IPS-15b (cell line): ENCODE data around the gene EPB41L3.

Experiments
- H3K27me3 ChIP-seq: one replicate; pipeline ENCODE4 v1.6.1; 2013; ENCODE audit warnings: low read length; ENCODE audit not compliant: control insufficient read depth, insufficient read depth
- H3K36me3 ChIP-seq: one replicate; pipeline ENCODE4 v1.6.1; 2013; ENCODE audit warnings: low read length; ENCODE audit not compliant: control insufficient read depth, insufficient read depth
- H3K4me1 ChIP-seq: one replicate; pipeline ENCODE4 v1.6.1; 2013; ENCODE audit warnings: mild to moderate bottlenecking, low read length; ENCODE audit not compliant: control insufficient read depth, insufficient read depth
- H3K4me3 ChIP-seq: one replicate; pipeline ENCODE4 v1.5.1; 2013; ENCODE audit warnings: low read depth, low read length
- H3K9ac ChIP-seq: one replicate; pipeline ENCODE4 v1.6.1; 2013; ENCODE audit warnings: low read depth, mild to moderate bottlenecking, low read length
- H3K9me3 ChIP-seq: one replicate; pipeline ENCODE4 v1.6.1; 2013; ENCODE audit warnings: mild to moderate bottlenecking, low read length; ENCODE audit not compliant: control insufficient read depth, insufficient read depth

The EPB41L3 gene

GRCh38 chr18:5395860-5396448 lies 147.8 kb downstream of the EPB41L3 start:
- no peaks in the 10 kb centered on the region for H3K36me3 ChIP-seq
- no peaks in the 10 kb centered on the region for H3K4me1 ChIP-seq
- H3K27me3 ChIP-seq, result no peaks in the 10 kb centered on the region
- H3K9me3 ChIP-seq, result no peaks in the 10 kb centered on the region
- no peak overlapping the region for H3K9ac ChIP-seq
- H3K4me3 ChIP-seq, result no peak overlapping the region

- Histone ChIP-seq H3K4me3 (no peak overlapping the region), H3K36me3 (no peaks in the 10 kb centered on the region), H3K4me1 (no peaks in the 10 kb centered on the region), H3K9me3 (no peaks in the 10 kb centered on the region), H3K9ac (no peak overlapping the region), H3K27me3 (no peaks in the 10 kb centered on the region)
Measured at GRCh38 chr18:5393779-5394178, 150.0 kb downstream of the EPB41L3 start.

- H3K9me3 ChIP-seq, result no peaks in the 10 kb centered on the region
Measured at GRCh38 chr18:5391409-5391808, 152.4 kb downstream of the EPB41L3 start.

GRCh38 chr18:5389356-5389755 lies 154.4 kb downstream of the EPB41L3 start:
- no peak overlapping the region for H3K9ac ChIP-seq
- H3K9me3 ChIP-seq, result no peaks in the 10 kb centered on the region
- no peaks in the 10 kb centered on the region for H3K27me3 ChIP-seq
- H3K4me1 ChIP-seq, result no peaks in the 10 kb centered on the region
- H3K4me3 ChIP-seq, result no peak overlapping the region
- no peaks in the 10 kb centered on the region for H3K36me3 ChIP-seq

More at GRCh38 chr18:5391409-5391808, 152.4 kb downstream of the EPB41L3 start:
- no peaks in the 10 kb centered on the region for H3K27me3 ChIP-seq
- no peak overlapping the region for H3K9ac ChIP-seq
- no peak overlapping the region for H3K4me3 ChIP-seq
- no peaks in the 10 kb centered on the region for H3K36me3 ChIP-seq
- H3K4me1 ChIP-seq, result no peaks in the 10 kb centered on the region

GRCh38 chr18:5388896-5389295 lies 154.9 kb downstream of the EPB41L3 start:
- no peaks in the 10 kb centered on the region for H3K4me1 ChIP-seq
- no peaks in the 10 kb centered on the region for H3K36me3 ChIP-seq
- H3K9ac ChIP-seq, result no peak overlapping the region
- H3K4me3 ChIP-seq, result no peak overlapping the region
- no peaks in the 10 kb centered on the region for H3K27me3 ChIP-seq
- H3K9me3 ChIP-seq, result no peaks in the 10 kb centered on the region

- Histone ChIP-seq H3K27me3 (no peaks in the 10 kb centered on the region), H3K9ac (no peak overlapping the region), H3K36me3 (no peaks in the 10 kb centered on the region), H3K4me3 (no peak overlapping the region), H3K4me1 (no peaks in the 10 kb centered on the region), H3K9me3 (no peaks in the 10 kb centered on the region)
Measured at GRCh38 chr18:5380586-5380985, 163.2 kb downstream of the EPB41L3 start.

- Histone ChIP-seq H3K36me3 (no peaks in the 10 kb centered on the region), H3K4me1 (no peaks in the 10 kb centered on the region), H3K4me3 (no peak overlapping the region), H3K9ac (no peak overlapping the region), H3K9me3 (no peaks in the 10 kb centered on the region), H3K27me3 (no peaks in the 10 kb centered on the region)
Measured at GRCh38 chr18:5376986-5377385, 166.8 kb downstream of the EPB41L3 start.

GRCh38 chr18:5370332-5370731 lies 173.5 kb downstream of the EPB41L3 start:
- Histone ChIP-seq H3K9me3 (no peaks in the 10 kb centered on the region), H3K4me1 (no peaks in the 10 kb centered on the region), H3K36me3 (no peaks in the 10 kb centered on the region), H3K4me3 (no peak overlapping the region), H3K9ac (no peak overlapping the region), H3K27me3 (no peaks in the 10 kb centered on the region)

GRCh38 chr18:5369513-5369912 lies 174.3 kb downstream of the EPB41L3 start:
- no peaks in the 10 kb centered on the region for H3K36me3 ChIP-seq
- H3K9ac ChIP-seq, result no peak overlapping the region
- H3K27me3 ChIP-seq, result no peaks in the 10 kb centered on the region
- no peaks in the 10 kb centered on the region for H3K4me1 ChIP-seq
- H3K9me3 ChIP-seq, result no peaks in the 10 kb centered on the region
- H3K4me3 ChIP-seq, result no peak overlapping the region

- Histone ChIP-seq H3K9ac (no peak overlapping the region), H3K4me3 (no peak overlapping the region), H3K9me3 (no peaks in the 10 kb centered on the region), H3K4me1 (no peaks in the 10 kb centered on the region), H3K36me3 (no peaks in the 10 kb centered on the region), H3K27me3 (no peaks in the 10 kb centered on the region)
Measured at GRCh38 chr18:5365443-5365842, 178.4 kb downstream of the EPB41L3 start.

GRCh38 chr18:5350636-5351035 lies 193.2 kb downstream of the EPB41L3 start:
- Histone ChIP-seq H3K27me3 (no peaks in the 10 kb centered on the region), H3K4me3 (no peak overlapping the region), H3K9me3 (no peaks in the 10 kb centered on the region), H3K4me1 (no peaks in the 10 kb centered on the region), H3K9ac (no peak overlapping the region), H3K36me3 (no peaks in the 10 kb centered on the region)
